ENCODE data around the gene PARP16.

The PARP16 gene, protein sequence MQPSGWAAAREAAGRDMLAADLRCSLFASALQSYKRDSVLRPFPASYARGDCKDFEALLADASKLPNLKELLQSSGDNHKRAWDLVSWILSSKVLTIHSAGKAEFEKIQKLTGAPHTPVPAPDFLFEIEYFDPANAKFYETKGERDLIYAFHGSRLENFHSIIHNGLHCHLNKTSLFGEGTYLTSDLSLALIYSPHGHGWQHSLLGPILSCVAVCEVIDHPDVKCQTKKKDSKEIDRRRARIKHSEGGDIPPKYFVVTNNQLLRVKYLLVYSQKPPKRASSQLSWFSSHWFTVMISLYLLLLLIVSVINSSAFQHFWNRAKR

DNA sequence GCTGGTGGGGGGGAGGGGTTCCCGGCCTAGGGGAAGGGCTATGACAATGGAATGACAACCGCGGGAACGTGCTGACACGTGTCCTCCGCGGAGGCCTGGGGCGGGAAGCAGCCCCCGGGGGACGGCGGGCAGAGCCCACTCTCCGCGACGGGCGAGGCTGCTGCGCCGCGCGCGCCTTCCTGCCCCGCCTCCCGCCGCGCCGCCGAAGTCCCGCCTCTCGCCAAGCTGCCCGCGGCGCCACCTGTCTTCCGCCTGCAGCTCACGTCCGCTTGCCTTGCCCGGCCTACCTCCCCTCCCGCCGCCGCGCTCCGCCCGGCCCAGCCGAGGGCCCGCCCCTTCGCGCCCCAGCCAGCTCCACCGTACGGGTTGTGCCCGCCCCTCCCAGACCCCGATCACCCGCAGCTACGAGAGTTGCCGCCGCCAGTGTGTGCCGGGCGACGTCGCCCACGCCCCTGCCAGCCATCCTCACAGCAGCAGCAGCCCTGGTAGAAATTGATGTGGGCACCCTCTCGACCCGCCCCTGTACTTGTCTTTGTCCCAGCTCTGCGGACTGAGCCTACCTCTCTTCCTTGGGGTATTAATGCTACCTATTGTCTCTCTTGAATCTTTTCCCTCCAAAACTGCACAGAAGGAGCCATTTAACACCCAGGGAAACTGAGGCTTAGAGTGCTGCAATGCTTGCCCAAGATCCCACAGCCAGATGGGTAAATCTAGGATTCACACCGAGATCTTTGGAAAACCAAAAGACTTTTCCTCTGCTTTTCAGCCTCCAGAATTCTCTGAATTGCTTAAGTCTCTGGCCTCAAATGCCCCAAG is at the start of gene PARP16:
Gene PARP16, minus strand, starts transcription at position 180 of the 816 bp plus-strand sequence. CDS start 457 bp downstream, outside the sequence.
- DNase-seq = peak; percentile 94

DNA sequence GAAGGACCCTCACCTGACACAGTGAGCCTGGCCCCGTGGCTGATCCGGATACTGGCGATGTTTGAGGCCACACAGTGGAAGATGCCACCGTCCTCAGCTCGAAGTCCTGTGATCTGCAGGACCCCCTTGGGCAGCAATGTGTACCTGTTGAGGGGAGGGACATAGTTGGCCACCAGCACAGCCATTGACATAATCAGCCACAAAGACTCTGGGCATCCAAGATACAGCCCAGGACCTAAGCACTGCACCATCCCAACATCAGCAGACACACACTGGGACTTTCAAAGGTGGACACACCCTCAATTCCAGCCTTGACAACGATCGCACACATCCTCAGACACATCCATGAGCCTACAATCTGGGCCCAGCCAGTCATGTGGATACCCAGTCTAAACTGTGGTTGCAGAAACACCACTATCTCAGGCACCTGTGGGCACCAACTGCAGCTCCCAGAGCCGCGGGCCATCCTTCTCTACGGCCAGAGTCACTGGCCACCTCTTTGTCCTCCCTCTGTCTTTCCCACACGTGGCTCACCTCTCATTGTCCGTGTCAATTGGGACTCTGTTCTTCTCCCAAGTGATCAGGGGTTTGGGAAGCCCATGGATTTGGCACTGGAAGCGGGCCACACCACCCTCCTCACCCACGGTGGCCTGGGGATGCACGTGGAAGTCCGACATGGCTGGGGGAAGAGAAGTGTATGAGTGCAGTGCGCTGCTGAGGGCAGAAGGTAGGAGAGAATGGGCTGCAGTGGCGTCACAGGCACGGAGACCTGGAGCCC is 48.8 kb upstream of the PARP16 start:
- DNase-seq = no peak

DNA sequence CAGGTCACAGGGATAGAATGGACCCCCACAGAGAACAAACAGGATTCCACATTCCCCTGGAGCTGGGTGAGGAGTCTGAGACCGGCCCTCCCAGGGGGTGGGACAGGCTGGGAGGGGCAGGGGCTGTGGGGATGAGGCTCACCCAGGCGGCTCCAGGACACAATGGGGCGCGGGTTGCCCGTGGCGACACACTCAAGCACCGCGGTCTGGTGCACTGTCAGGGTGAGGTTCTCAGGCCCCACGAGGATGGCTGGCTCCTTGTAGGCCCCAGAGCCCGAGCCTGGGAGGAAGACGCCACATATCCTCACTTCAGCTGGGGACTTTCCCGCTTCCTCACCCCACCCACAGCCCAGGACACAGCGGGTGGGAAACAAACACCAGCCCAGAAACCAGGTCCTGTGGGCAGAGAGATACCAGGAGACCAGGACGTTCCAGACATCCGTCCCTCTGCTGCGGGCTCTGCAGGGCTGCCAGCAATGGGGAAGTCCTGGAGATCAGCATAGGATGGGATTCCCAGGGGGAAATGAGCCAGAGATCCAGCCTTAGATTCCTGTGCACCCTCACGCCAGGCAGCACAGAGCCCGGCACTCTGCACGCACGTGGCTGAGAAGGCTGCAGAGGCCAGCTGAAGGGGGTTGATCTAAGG is 48.0 kb upstream of the PARP16 start:
- no peak for DNase-seq

DNA sequence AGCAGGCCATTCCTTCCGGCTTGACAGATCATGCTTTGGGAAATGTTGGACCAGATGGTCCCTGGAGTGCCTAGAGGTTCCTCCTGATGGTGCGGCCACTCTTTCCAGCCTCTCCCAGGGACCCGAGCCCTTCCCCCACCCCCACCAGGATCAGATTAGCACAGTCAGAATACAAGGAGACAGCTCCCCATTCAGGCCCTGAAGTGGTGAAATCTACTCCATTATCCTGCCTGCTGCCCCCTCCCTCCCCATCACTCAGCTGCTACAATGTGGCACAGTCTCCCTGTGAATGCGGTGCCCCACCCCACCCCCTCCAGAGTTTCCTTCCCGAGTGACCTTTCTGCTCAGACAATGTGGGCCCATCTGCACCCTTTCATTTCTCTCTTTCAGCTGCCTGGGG is 47.2 kb upstream of the PARP16 start:
- no peak for DNase-seq

DNA sequence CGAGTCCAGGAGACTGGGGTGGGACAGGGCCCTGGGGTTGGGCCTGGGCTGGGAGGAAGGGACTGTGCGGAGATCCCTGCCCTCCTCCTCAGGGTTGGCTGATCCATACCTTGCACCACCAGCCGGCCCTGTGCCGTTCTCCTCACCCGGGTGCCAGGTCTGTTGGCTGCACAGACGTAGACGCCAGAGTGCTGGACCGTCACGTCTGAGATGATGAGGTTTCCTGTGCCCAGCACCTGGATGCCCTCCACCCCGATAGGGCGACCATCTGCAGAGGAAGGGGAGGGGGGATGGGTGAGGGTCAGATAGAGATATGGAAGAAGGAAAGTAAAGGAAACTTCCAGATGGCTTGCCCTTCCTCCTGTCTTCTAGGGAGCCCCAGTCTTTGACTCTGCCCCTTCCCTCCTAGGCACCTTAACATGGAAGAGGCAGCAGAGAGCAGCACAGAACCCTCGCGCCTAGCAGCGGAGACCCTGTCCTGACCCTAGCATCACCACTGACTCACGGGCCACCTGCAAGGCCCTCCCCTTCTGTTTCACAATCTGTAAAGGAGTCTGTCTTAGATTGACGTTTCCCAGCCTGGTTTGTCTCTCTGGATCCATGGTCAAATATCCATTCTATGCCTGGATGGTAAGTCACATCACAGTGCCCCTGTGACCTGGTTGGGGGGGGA is 46.6 kb upstream of the PARP16 start:
- DNase-seq = no peak

DNA sequence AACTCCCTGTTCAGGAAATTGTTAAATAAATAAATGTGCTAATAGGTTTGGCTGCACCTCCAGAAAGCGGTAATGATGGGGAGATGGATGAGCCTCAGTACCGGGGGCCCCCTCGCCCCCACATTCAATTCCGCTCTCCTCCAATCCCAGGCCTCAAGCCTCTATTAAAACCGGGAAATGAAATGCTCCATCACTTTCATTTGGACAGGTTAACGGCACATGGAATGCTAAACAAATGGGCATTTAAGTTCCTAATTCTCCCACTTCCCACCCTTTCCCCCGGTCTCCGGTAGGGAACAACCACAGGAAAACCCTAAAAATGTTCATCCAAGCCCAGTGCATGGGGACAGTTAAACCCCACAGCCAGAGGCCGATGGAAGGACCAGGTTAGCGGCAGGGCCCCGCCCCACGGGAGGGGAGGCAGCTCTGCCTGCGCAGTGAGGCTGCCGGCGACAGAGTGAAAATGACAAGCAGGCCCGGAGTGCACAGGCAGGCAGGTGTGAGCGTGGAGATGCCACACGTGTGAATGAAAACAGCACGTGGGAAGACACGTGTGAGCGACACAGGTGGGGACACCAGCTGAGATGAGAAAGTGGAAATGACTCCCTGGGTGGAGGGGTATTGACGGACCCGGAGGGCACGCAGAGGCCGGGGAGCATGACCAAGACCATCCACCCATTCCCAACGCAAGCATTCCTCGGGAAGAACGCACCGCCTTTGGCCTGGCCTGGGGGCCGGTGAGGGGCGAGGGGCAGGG is 45.9 kb upstream of the PARP16 start:
- no peak for DNase-seq

DNA sequence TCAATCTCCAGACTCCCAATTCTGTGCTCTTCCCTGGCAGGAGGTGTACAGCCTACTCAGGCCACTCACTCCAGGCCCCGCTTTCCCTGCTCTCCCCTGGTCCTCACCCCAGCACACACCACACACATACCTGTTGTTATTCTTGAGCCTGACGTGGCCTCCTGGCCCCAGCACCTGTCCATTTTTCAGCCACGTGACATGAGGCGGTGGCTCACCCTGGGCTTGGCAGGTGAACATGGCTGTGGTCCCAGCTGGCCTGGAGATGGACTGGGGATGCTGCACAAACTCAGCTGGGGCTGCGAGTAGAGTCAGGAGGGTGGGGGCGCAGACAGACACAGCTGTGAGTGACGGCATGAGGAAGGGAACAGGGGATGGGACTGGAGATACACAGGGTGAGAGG is 45.1 kb upstream of the PARP16 start:
- no peak for DNase-seq

DNA sequence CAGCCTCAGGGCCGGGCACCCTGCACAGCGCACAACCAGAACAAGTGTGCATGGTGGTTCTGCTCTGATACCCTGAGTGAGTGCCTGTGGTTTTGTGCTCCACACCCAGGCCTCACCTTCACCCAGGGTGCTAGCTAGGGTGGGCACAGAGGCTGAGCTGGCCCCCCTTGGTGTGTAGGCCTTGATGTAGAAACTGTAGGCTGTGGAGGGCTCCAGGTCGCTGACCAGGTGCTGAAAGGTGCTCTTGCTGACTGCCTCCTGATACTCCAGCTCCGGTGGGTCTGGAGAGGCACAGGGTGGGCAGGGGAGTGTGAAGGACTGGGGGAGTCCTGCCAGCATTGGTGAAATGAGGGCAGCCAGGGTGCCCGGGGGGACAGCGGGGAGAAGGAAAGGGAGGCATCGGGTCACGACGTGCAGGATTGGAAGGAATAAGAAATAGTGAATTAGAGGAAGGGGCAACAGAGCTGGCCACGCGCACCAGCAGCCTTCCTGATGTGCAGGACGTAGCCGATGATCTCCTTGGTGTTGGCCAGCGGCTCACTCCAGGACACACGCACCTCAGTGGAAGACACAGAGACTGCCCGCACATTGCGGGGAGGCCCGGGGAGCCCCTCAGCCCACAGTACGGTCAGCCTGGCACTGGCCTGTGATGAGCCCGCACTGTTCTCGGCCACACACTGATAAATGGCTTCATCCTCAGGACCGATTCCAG is 44.4 kb upstream of the PARP16 start:
- no peak for DNase-seq

DNA sequence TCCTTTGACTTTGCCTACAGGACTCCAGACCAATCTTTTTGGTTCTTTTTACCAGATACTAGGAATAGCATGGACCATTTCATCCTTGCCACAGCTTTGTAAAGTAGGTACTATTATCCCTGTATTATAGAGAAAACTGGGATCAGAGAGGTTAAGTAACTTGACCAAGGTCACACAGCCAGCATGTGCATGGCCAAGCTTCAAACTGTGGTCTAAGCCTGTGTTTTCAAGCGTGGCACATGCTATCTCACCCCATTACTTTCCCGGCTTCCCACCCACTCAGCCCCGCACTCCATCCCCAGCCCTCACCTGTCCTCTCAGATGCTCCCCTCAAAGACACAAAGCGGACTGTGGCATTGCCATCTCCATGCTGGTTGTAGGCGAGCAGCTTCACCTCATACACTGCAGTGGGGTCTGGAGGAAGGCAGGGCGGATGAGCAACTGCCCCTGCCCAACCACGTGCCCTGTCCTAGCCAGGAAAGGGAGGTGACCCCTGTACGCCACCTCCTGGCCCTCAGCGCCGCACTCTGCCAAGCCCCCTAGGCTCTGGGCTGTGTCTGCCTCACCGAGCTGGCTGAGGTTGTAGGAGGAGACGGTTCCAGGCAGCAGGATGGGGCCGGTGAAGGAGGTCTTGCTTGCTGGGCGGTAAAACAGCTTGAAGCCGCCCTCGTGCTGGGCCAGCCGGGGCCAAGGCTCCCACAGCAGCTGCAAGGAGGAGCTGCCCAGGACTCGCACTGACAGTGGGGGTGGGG is 43.5 kb upstream of the PARP16 start:
- no peak for DNase-seq

DNA sequence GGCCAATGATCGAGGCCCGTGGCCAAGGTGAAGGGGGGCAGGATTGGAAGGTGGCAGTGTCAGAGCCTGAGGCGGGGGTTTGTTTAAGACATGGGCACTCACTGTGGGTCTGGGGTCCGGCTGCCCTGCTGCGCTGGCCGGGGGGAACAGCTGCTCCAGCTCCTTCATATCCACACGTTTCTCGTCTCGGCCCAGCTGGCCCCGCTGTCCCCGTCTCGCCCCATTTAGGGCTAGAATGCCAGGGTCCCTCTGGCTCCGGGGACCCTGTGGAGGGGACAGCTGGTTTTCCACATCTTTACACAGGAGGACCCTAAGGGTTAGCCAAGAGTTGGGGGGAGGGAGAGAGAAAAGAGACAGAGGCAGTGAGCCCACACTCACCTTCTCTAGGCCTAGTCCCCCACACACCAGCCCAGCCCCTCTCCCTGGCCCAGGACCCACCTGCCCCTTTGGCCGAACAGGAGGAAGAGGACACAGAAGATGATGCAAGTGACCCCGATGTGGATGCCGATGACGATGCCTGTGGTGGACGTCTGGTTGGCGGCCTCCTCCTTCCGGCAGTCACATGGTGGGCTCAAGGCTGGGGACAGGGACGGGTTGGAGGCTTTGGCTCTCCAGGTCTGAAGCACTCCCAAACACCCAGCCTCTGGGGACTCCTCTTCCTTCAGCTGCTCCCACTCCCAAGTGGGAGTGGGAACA is 42.8 kb upstream of the PARP16 start:
- DNase-seq = no peak

DNA sequence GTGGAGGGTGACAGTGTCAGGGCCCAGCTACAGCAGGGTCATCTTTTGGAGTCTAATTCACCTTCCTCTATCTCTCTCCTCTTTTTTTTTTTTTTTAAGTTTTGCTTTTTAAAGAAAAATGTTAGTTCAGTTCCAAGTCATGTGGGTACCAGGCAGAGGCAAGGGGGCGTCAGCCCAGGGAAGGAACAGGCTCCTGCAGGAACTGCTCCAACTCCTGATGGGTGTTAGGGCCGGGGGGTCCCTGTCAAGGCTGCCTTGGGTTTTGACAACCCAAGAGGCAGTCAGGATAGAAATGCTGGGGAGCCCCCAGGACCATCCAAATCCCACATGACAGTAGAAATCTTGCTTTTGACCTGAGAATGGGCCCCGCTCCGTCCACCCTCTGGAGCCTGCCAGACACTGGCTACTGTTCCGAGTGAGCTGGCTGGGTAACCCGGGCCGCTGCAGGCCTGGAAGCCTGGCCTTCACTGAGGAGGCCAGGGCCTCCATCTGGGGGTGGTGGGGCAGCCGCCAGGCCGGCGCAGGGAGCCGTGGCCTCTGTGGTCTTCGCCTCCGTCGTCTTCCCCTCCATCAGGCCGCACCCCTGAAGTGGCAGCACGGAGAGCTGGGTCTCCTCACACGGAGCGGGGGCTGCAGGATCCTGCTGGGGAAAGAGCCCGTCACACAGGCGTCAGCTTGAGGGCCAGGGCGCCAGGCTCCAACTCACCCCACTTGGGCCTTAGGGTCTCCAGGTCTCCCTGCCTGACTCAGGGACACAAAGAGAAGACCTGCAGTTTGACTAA is 42.0 kb upstream of the PARP16 start:
- DNase-seq = no peak

DNA sequence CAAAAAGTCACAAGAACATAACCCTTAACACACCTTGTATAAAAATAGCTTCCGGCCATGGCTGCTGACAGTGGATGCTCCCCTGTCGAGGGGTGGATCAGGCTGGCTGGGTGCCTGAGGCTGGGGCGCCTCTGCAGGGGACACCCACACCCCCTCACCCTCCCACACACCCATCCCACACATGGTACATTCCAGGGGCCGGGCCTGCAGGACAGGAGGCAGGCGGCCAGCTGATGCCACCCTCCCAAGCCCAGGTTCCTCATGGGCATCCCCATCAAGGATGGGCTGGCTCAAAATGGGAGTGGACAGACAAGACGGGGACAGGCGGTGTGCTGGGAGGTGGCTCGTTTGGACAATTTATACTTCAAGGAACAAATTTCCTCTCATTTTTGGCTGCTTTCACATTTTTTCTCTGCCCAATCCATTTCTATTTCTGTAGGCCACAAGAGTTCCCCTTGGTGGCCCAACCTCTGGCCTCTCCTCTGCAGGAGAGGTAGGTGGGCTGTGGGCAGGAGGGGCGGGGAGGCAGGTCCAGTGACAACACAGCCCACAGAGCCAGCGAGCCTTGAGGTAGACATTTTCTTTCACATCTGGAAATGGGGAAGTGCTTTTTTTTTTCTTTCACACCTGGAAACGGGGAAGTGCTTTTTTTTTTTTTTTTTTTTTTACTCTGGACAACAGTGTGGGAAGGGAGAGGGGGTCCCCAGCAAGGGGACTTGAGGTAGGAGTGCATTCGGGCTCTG is 41.1 kb upstream of the PARP16 start:
- no peak for DNase-seq

DNA sequence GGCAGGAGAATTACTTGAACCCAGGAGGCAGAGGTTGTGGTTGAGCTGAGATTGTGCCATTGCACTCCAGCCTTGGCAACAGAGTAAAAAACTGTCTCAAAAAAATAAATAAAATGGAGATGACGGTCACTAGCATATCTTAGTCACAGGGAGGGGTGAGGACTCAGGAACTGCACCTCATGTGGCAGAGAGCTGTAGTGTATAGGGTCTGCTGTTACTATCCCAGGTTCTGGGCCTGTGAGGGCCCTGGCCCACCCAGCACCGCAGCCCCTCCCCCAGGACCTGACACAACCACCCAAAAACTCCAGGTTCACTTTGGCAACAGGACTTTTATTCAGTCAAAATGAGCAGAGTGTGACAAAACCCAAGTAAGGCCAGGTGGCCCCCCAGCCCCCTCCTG is 40.1 kb upstream of the PARP16 start:
- DNase-seq = no peak

DNA sequence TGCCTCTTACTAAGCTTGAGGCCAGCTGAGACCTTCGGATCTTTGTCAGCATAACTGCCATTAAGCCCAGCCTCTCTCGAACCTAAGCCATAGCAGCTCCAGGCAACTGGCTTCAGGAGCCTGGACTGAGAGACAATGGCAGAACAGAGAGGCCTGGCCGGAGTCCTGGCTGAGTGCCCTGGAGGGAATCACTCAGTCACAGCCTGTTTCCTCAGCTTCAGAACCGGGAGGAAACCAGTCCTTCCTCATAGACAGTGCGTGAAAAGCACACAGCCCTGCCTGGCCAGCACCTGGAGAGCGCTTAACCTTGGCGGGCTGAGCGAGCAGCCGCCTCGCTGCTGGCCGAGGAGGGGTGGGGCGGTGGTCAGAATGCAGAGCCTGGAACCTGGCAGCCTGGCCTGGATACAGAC is 39.4 kb upstream of the PARP16 start:
- DNase-seq = no peak

DNA sequence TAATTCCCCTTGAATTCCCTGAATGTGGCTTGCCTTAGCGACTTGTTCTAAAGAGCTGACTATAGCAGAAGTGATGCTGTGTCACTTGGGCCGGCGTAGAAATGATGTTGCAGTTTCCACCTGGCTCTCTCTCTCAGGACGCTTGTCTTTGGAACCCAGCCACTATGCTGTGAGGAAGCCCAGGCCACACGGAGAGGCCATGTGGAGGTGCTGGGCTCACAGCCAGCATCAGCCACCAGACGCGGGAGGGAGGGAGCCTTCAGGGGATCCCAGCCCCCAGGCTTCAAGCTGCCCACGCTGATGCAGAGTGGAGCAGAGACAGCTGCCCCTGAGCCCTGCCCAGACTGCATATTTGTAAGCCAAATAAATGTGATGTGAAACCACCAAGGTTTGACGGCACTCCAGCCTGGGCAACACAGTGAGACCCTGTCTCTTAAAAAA is 36.4 kb upstream of the PARP16 start:
- peak; percentile 23 for DNase-seq

DNA sequence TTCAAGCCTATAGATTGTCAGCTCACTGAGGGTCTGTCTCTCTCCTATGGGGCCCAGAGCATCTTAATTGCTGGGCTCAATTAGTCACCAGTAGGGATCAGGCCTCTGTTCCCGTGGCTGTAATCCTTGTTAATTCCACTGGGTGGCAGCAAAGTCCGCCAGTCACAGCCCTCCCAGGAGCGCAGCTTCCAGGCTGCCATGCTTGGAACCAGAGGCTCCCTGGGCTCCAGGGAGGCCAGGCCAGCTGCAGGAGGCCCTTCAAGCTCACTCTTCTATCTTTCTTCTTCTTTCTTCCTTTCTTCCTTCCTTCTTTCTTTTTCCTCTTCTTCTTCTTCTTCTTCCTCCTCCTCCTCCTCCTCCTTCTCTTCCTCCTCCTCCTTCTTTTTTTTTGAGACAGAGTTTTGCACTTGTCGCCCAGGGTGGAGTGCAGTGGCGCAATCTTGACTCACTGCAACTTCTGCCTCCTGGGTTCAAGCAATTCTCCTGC is 32.2 kb upstream of the PARP16 start:
- DNase-seq = peak; percentile 64

DNA sequence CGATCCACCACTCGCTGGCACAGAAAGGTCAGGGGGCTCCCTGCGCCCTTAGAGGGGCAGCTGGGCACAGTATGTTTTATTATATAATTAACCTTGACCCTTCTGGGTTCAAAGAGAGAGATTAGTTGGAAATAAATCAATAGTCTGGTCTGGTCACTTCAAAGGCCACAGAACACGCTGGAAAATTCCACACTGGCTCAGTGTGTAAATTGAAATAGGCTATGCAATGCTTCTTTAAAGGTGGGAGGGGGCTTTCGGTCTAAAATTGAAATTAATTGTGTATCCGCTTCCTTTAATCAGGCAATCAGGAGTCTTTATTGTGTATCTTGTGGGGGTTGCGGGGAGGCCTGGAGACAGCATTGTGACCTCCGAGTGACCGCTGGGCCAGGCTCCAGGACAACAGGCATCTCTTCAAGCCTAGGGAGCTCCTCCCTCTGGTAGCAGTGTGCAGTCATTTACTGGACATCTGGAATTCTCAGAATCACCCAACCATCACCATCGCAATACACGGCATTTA is 25.8 kb upstream of the PARP16 start:
- DNase-seq = no peak

DNA sequence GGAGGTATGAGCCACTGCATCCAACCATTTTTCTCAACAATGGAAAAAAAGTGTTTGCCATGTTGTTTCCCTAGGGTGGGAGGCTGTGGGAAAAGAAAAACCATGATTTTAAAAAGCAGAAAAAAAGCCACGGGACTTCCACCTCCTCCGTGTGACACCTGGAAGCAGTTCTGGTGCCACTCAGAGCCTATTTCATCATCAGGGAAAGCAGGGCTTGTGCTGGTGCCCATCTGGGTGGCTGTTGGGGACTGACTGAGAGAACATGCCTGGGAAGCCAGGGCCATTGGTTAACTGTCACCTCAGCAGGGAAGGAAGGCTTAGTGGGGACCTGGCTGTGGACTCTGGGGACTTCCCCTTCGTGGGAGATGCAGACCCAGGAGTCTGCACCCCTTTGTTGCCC is 25.1 kb upstream of the PARP16 start:
- DNase-seq = no peak

All from NCI-H1436 (cell line).